Measurements from ENCODE around the gene DLG2.
"Not testable (repeated sequence)": the region's sequence is repeated elsewhere in the genome, so short reads cannot be mapped to it uniquely, and the experiment has no call there.

DLG2 gene

GRCh38 chr11:84887055-84887629 lies 740.0 kb downstream of the DLG2 start:
- DNase-seq: no peak

DNA sequence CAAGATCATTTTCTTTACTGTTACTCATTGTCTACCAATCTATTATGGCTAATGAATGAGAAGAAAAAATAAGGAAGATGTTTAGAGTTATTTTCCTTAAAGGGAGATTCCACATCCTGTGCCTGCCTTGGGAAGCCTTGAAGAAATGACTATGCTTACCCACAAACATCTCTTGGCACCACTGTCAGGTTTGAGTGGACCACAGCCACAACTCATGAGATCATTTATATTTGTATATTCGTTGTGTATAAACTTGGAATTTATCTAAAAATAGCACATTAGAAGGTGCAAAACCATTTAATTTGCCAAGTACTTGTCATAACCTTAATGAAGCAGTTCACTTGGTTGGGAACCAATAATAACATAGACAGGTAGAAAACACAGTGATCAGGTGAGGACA lies 740.8 kb downstream of the DLG2 start:
- no peak for DNase-seq

GRCh38 chr11:84884836-84885235 lies 742.3 kb downstream of the DLG2 start:
- DNase-seq: no peak

DNA sequence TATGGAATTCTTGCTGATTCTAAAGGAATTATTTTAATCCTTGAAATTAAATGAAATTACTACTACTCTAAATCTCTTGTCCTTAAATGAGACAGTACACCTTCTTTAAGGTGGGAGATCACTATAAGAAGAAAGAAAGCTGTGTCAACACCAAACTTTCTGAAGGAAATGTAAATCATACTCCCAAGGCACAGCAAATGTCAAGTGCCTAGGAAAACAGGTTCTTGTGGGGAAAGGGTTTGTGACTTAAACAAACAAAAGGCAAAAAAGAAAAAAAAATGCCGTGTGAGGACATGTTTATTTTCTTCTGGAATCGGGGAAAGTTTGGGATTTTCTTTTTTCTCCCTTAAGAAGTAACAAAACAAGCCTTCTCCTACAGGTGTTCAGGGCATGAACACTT lies 745.1 kb downstream of the DLG2 start:
- no peak for DNase-seq

GRCh38 chr11:84871116-84871515 lies 756.0 kb downstream of the DLG2 start:
- no peak for DNase-seq

DNA sequence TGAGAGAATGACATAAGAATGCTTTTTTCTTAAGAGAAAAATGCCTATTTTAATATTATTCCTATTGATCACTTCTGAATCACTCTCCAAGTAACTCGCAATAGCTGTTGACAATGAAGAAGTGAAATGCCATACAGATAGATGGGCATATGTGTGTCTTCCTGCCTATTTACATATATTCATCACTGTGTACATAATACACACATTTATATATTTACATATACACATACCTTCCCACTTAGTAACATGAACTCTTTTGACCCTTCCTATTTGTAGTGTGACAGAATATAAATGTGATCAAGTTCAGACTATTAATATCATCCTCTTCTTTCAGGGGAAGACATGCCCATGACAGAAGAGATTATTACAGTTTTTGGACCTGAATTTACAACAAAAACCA lies 756.7 kb downstream of the DLG2 start:
- DNase-seq: no peak

- DNase-seq: no peak
These were observed 760.2 kb downstream of the DLG2 start for GRCh38 chr11:84866922-84867321.

GRCh38 chr11:84865791-84866535 lies 761.2 kb downstream of the DLG2 start:
- no peak for DNase-seq

GRCh38 chr11:84865257-84865656 lies 761.9 kb downstream of the DLG2 start:
- DNase-seq: no peak

DNA sequence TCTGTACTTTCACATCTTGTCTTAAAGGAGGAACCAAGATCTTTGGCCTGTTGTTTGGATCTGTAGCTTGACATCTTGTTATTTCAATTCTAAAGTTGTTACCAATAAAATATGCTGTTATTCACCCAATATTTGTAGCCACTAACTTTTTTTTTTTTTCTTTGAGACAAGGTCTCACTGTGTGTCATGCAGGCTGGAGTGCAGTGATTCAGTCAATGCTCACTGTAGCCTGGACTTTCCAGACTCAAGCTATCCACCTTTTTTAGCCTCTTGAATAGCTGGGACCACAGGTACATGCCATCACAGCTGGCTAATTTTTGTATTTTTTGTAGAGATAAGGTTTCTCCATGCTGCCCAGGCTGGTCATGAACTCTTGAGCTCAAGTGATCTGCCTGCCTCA lies 769.4 kb downstream of the DLG2 start:
- no peak for DNase-seq

GRCh38 chr11:84855508-84856245 lies 771.5 kb downstream of the DLG2 start:
- DNase-seq: no peak

GRCh38 chr11:84854498-84854880 lies 772.7 kb downstream of the DLG2 start:
- no peak for DNase-seq

DNA sequence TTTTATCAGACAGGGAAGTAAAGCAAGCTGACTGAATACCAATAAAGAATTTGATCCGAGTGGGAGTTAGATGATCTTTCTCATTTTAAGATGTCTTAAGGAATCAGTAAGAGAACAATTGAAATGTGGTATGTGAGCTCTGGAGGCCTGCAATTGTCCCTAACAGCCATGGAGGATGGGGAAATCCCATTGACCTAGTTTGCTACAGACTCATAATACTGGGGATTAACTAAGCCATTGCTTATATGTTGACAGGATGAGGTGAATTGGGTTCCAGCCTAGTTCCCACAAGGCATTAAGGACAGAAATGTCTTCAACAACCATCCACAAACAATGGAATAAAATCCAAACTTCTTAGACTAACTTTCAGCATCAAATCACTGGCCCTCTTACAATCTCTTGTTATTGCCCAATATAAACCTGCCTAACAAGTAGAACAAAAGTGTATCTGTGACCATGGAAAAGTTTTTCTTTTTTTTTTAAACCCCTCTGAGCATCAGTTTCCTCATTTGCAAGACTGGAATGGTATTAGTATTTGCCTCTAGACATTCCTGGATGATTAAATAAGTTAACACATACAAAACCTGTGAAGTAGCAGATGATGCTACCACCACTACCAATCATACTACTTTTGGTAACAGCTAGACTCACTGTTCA lies 773.2 kb downstream of the DLG2 start:
- no peak for DNase-seq

DNA sequence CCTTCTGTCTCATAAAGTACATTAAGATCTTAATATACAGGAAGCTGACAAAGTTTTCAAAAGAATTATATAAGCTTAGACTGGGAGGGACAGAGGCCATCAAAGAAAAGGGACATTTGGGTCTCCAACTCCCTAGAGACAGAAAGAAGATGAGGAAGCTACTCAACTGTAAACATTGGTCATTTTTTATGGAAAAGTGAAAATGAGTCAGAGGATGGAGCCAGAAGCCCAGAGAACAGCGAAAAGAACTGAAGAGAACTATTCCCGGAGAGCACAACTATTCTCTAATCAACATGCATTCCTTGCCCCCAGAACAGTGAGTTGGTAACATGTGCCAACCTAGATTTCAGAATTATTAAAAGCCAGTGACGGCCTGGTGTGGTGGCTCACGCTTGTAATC lies 779.3 kb downstream of the DLG2 start:
- no peak for DNase-seq

- DNase-seq: not testable (repeated sequence)
These were observed 786.9 kb downstream of the DLG2 start for GRCh38 chr11:84840201-84840600.

DNA sequence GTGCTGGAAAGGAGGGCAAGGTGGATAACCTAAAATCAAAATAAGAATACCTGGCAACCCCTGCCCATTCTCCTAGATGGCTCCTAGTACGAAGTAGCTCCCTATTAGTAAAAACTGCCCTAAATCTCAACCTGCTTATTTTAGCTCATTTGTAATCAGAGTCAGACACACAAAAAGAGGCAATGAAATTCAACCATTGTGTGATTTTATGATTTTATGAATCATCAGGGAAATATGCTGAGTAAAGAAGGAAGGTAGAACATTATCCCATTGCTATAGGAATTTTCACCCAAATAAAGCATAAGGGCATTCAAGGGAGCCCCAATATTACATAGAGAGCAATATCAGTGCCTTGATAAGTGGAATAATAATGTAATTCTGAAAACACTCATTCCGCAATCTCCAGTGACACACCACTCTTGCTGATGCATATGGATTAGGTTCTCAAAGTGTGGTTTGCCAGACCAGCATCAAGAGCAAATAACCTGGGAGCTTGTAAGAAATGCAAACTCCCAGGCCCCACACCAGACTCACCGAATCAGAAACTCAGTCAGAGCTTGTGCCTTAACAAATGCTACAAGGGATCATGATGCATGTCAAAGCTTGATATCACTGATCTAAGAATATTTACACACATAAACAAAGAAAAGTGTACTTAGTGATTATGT lies 789.6 kb downstream of the DLG2 start:
- no peak for DNase-seq

- no peak for DNase-seq
These were observed 790.8 kb downstream of the DLG2 start for GRCh38 chr11:84836371-84836770.

- DNase-seq: no peak
These were observed 793.6 kb downstream of the DLG2 start for GRCh38 chr11:84833488-84834088.

GRCh38 chr11:84830372-84830771 lies 796.8 kb downstream of the DLG2 start:
- no peak for DNase-seq

DNA sequence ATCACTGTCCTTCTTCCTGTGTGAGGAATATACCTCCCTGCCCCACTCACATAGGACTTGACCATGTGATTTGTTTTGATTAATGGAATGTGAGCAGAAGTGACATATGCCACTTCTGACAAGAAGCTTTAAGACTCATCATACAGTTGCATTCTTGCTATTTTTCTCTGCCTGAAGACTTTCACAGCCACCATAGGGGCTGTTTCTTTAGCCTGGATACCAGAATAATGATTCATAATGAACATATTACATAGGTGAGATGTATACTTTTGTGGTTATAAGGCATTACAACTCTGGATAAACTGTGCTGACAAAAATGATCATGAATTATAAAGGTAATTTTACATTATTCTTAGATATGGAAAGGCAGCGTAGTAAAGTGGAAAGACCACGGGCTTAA lies 798.0 kb downstream of the DLG2 start:
- DNase-seq: no peak

DNA sequence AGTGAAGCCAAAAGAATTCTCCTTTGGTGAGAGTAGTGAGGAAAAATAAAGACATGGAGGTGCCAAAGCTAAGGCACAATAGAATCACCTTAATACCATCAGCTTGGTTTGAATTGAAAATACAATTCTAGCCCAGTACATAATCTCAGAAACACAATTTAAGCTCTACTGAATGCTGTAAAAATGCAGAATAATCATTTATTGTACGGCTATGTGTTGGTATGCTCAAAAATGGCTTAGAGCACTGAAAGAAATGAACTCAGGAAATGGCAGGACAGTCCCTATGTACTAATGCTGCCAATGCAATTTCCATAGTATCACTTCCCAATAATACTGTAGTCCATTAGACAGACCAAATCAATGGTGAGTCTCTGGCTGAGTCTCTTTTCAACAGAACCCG lies 798.5 kb downstream of the DLG2 start:
- DNase-seq: no peak

DNA sequence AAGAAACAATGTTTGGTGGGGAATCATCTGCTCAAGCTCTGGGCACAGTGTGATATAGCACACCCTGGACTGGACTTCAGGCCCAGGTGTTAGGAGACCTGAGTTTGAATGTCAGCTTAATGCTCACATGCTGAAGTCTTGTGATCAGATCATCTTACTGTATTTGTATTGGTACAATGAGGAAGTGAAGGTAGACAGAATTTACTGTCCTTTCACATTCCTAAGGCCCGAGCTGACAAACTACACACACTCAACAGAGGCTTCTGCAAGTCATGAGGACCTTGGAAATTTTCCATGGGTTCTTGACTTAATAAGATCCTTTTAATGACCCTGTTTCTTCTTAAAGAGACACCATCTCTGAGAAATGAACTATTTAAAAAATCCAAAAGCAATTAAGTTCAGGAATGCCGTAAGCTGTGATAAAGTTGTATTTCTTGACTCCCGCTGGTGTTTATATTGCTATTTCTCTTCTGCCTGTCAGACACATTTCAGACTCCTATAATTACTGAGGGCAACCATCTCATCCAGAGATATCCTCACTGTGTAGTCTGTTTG lies 802.0 kb downstream of the DLG2 start:
- no peak for DNase-seq
